ENCODE results near the gene JAZF1. TPM values are rescaled to one million over a fixed set of nuclear protein-coding genes. Genes with fewer than 3 reads are reported as not detected.

Gene JAZF1
- total and polyA plus RNA-seq, 2 of the 4 experiments (the other 2 are of a cell fraction): 8.4 to 10.5 TPM

GRCh38 chr7:28183627-28184026 lies 3.0 kb upstream of the JAZF1 start:
- peak overlapping the region; percentile 66 for H3K4me2 ChIP-seq (ENCODE audit: low read depth, low read length)
- H3K9me1 ChIP-seq (ENCODE audit: insufficient read depth, low read length): peaks cover 8% of the 10 kb centered on the region; the same call in 1 of the 2 replicates
- peak overlapping the region; percentile 54; the same call in 1 of the 3 replicates for H2BK15ac ChIP-seq (ENCODE audit: low read depth, low read length)
- H4K20me1 ChIP-seq (ENCODE audit: insufficient read depth, low read length): no peaks in the 10 kb centered on the region
- ChIA-PET POLR2A (ENCODE audit: unreplicated experiment) (interaction anchor here (0.7 kb wide), 1 partner anchor 14 kb away, joined by 5 read pairs; no protein-coding TSS in a partner anchor), CTCF (interaction anchor here (0.7 to 0.8 kb wide), 2 partner anchors 9 to 53 kb away, joined by 3 read pairs; no protein-coding TSS in a partner anchor)
- dilution Hi-C loops (cut with HindIII; ENCODE audit: low sequenced_read_pairs, unreplicated experiment) (no loop called here), intact Hi-C loops (cut with micrococcal nuclease) (no loop called here), in situ Hi-C loops (cut with MboI; ENCODE audit: low sequenced_read_pairs) (no loop called here)
- no peak overlapping the region for H3K56ac ChIP-seq (ENCODE audit: extremely low read depth, insufficient read depth, low read length)
- DNase-seq (peak; percentile 77), ATAC-seq (ENCODE audit: low read depth) (no peak)
- no peak overlapping the region for H3K9ac ChIP-seq (ENCODE audit: low read depth, low read length)
- no peaks in the 10 kb centered on the region for H3K36me3 ChIP-seq (ENCODE audit: control insufficient read depth, insufficient read depth, low read length)
- H4K8ac ChIP-seq (ENCODE audit: low read depth in 2 of 2, low read length in 2 of 2): peak overlapping the region in 1 of 2 experiments; percentile 72; a peak in 2 of 4 replicates
- peaks cover 6 to 7% of the 10 kb centered on the region in 2 experiments; a peak in 3 of 4 replicates for H3K79me1 ChIP-seq (ENCODE audit: low read depth in 1 of 2, low read length in 2 of 2)
- no peak overlapping the region for H2AK9ac ChIP-seq (replicated peaks; ENCODE audit: low read depth, low read length, poor library complexity)
- peak overlapping the region; percentile 85 for H3K4ac ChIP-seq (ENCODE audit: low read depth, low read length)
- TF ChIP-seq BHLHE40 (IDR thresholded peaks at IDR 0.05; ENCODE audit: low read depth, low read length) (no peak), CEBPB (IDR thresholded peaks at IDR 0.05; ENCODE audit: low read depth, low read length) (peak; percentile 68), CHD1 (IDR thresholded peaks at IDR 0.05; ENCODE audit: low read depth, low read length) (no peak), ELK1 (IDR thresholded peaks at IDR 0.05; ENCODE audit: borderline replicate concordance, low read depth, low read length) (no peak), SMC3 (IDR thresholded peaks at IDR 0.05; ENCODE audit: low read depth, low read length) (no peak)
- peak overlapping the region; percentile 78 for H2AK5ac ChIP-seq (ENCODE audit: low read depth, low read length)
- WGBS, 2 experiments (ENCODE audit: extremely low coverage in 2 of 2, insufficient read length in 1 of 2): 86% methylated on average over 1 of the region's 5 CpGs; no CpG with 5 or more reads in 1 of the 2 experiments
- peak overlapping the region; percentile 61; the same call in 1 of the 2 replicates for H3K27ac ChIP-seq (ENCODE audit: insufficient read depth, low read length)
- BruUV-seq (replicated peaks): no TSS peak
- H2AFZ ChIP-seq (replicated peaks; ENCODE audit: low read length, poor library complexity): peak overlapping the region; percentile 38
- peak overlapping the region; percentile 81 for H3K14ac ChIP-seq (replicated peaks; ENCODE audit: low read depth, low read length)
- no peaks in the 10 kb centered on the region for H3K27me3 ChIP-seq (ENCODE audit: control insufficient read depth, insufficient read depth, low read length)
- H3K4me1 ChIP-seq (ENCODE audit: control insufficient read depth, insufficient read depth, low read length): peaks cover 21% of the 10 kb centered on the region
- H2BK120ac ChIP-seq (ENCODE audit: low read depth, low read length): peak overlapping the region; percentile 79
- peak overlapping the region; percentile 83 for H2BK20ac ChIP-seq (ENCODE audit: low read depth, low read length)
- H2BK5ac ChIP-seq (ENCODE audit: low read depth, low read length, poor library complexity, severe bottlenecking): no peak overlapping the region
- H4K91ac ChIP-seq (ENCODE audit: insufficient read depth, low read depth, low read length): peak overlapping the region; percentile 59
- peak overlapping the region; percentile 38; the same call in 1 of the 2 replicates for H4K5ac ChIP-seq (ENCODE audit: low read depth, low read length)
- H3K23ac ChIP-seq (ENCODE audit: low read depth, low read length): peak overlapping the region; percentile 75
- H3K9me3 ChIP-seq (ENCODE audit: control insufficient read depth, insufficient read depth, low read length): no peaks in the 10 kb centered on the region
- peak overlapping the region; percentile 81 for H3K18ac ChIP-seq (ENCODE audit: low read depth, low read length)
- no peak overlapping the region for H3K4me3 ChIP-seq (ENCODE audit: insufficient read depth, low read depth, low read length)

Measured in IMR-90 (cell line).